ENCODE results near the gene GNB1L. TPM values are rescaled to one million over a fixed set of nuclear protein-coding genes. Genes with fewer than 3 reads are reported as not detected.

The GNB1L gene
- total RNA-seq, 1 donor from 2014 or later, result 6.1 TPM

GRCh38 chr22:19801340-19802000 lies 53.2 kb downstream of the GNB1L start:
- H3K27ac Mint-ChIP-seq (ENCODE audit: unreplicated experiment), result no peak overlapping the region

GRCh38 chr22:19800761-19801244 lies 53.9 kb downstream of the GNB1L start:
- peak; percentile 48 for TF ChIP-seq CTCF (IDR thresholded peaks at IDR 0.05)
- no peak overlapping the region for H3K27ac Mint-ChIP-seq (ENCODE audit: unreplicated experiment)

More at GRCh38 chr22:19801340-19802000, 53.2 kb downstream of the GNB1L start:
- H3K36me3 Mint-ChIP-seq (ENCODE audit: unreplicated experiment), result peaks cover 2% of the 10 kb centered on the region
- DNase-seq (ENCODE audit: extremely low spot score, unreplicated experiment), result no peak
- H3K27me3 Mint-ChIP-seq (ENCODE audit: unreplicated experiment), result no peaks in the 10 kb centered on the region
- H3K4me3 Mint-ChIP-seq (ENCODE audit: unreplicated experiment), result no peak overlapping the region
- peaks cover 33% of the 10 kb centered on the region for H3K4me1 Mint-ChIP-seq (ENCODE audit: unreplicated experiment)
- H3K9me3 Mint-ChIP-seq (ENCODE audit: unreplicated experiment), result no peaks in the 10 kb centered on the region
- TF ChIP-seq CTCF (IDR thresholded peaks at IDR 0.05), result no peak

GRCh38 chr22:19800306-19800705 lies 54.4 kb downstream of the GNB1L start:
- peaks cover 2% of the 10 kb centered on the region for H3K36me3 Mint-ChIP-seq (ENCODE audit: unreplicated experiment)
- H3K27me3 Mint-ChIP-seq (ENCODE audit: unreplicated experiment), result no peaks in the 10 kb centered on the region
- no peak for TF ChIP-seq CTCF (IDR thresholded peaks at IDR 0.05)
- no peak for DNase-seq (ENCODE audit: extremely low spot score, unreplicated experiment)
- H3K9me3 Mint-ChIP-seq (ENCODE audit: unreplicated experiment), result no peaks in the 10 kb centered on the region
- peaks cover 25% of the 10 kb centered on the region for H3K4me1 Mint-ChIP-seq (ENCODE audit: unreplicated experiment)
- H3K27ac Mint-ChIP-seq (ENCODE audit: unreplicated experiment), result peak overlapping the region; percentile 5
- no peak overlapping the region for H3K4me3 Mint-ChIP-seq (ENCODE audit: unreplicated experiment)

More at GRCh38 chr22:19800761-19801244, 53.9 kb downstream of the GNB1L start:
- Mint-ChIP-seq H3K9me3 (ENCODE audit: unreplicated experiment) (no peaks in the 10 kb centered on the region), H3K36me3 (ENCODE audit: unreplicated experiment) (peaks cover 2% of the 10 kb centered on the region), H3K4me3 (ENCODE audit: unreplicated experiment) (no peak overlapping the region), H3K4me1 (ENCODE audit: unreplicated experiment) (peaks cover 26% of the 10 kb centered on the region), H3K27me3 (ENCODE audit: unreplicated experiment) (no peaks in the 10 kb centered on the region)
- DNase-seq (ENCODE audit: extremely low spot score, unreplicated experiment), result no peak

GRCh38 chr22:19799322-19800190 lies 55.1 kb downstream of the GNB1L start:
- no peak overlapping the region for H3K27ac Mint-ChIP-seq (ENCODE audit: unreplicated experiment)
- peaks cover 2% of the 10 kb centered on the region for H3K36me3 Mint-ChIP-seq (ENCODE audit: unreplicated experiment)
- no peaks in the 10 kb centered on the region for H3K9me3 Mint-ChIP-seq (ENCODE audit: unreplicated experiment)
- H3K4me3 Mint-ChIP-seq (ENCODE audit: unreplicated experiment), result no peak overlapping the region
- H3K27me3 Mint-ChIP-seq (ENCODE audit: unreplicated experiment), result no peaks in the 10 kb centered on the region
- H3K4me1 Mint-ChIP-seq (ENCODE audit: unreplicated experiment), result peaks cover 25% of the 10 kb centered on the region
- peak; percentile 28 for TF ChIP-seq CTCF (IDR thresholded peaks at IDR 0.05)
- peak; percentile 93 for DNase-seq (ENCODE audit: extremely low spot score, unreplicated experiment)

- H3K27me3 Mint-ChIP-seq (ENCODE audit: unreplicated experiment), result no peaks in the 10 kb centered on the region
- H3K4me3 Mint-ChIP-seq (ENCODE audit: unreplicated experiment), result no peak overlapping the region
- H3K9me3 Mint-ChIP-seq (ENCODE audit: unreplicated experiment), result peaks cover under 1% of the 10 kb centered on the region
- H3K4me1 Mint-ChIP-seq (ENCODE audit: unreplicated experiment), result peaks cover 25% of the 10 kb centered on the region
- DNase-seq (ENCODE audit: extremely low spot score, unreplicated experiment), result no peak
- peaks cover 2% of the 10 kb centered on the region for H3K36me3 Mint-ChIP-seq (ENCODE audit: unreplicated experiment)
- H3K27ac Mint-ChIP-seq (ENCODE audit: unreplicated experiment), result no peak overlapping the region
- TF ChIP-seq CTCF (IDR thresholded peaks at IDR 0.05), result no peak
Observed at GRCh38 chr22:19798891-19799293, 55.8 kb downstream of the GNB1L start.
